ENCODE results near the gene LIX1. TPM values are rescaled to one million over a fixed set of nuclear protein-coding genes. Genes with fewer than 3 reads are reported as not detected.
"Not testable (repeated sequence)": the region's sequence is repeated elsewhere in the genome, so short reads cannot be mapped to it uniquely, and the experiment has no call there.

Gene LIX1
- polyA plus RNA-seq, 2 donors, result not detected

- Histone ChIP-seq H3K36me3 (ENCODE audit: control insufficient read depth in 2 of 2, insufficient read depth in 2 of 2, low read length in 1 of 2) (no peaks in the 10 kb centered on the region), H3K4me1 (ENCODE audit: control insufficient read depth in 2 of 2, insufficient read depth in 2 of 2, low read length in 1 of 2) (no peaks in the 10 kb centered on the region), H3K9me3 (ENCODE audit: control insufficient read depth in 2 of 2, insufficient read depth in 1 of 2, low read depth in 1 of 2, low read length in 1 of 2) (no peaks in the 10 kb centered on the region), H3K4me3 (ENCODE audit: low read depth in 1 of 2, low read length in 2 of 2) (no peak overlapping the region), H3K27ac (ENCODE audit: low read depth in 2 of 2, low read length in 1 of 2) (no peak overlapping the region), H3K27me3 (ENCODE audit: control insufficient read depth in 1 of 2, insufficient read depth in 2 of 2, low read length in 2 of 2) (no peaks in the 10 kb centered on the region)
- 91 to 92% methylated on average over 2 of the region's 2 CpGs for WGBS, 2 donors
Measured at GRCh38 chr5:97149709-97150108, 7.3 kb upstream of the LIX1 start.

GRCh38 chr5:97148288-97148687, 5.9 kb upstream of the LIX1 start:
- WGBS, 2 donors, result 58 to 59% methylated on average over 3 of the region's 3 CpGs
- H3K9me3 ChIP-seq (ENCODE audit: control insufficient read depth in 2 of 2, insufficient read depth in 1 of 2, low read depth in 1 of 2, low read length in 1 of 2), result no peaks in the 10 kb centered on the region
- no peaks in the 10 kb centered on the region for H3K36me3 ChIP-seq (ENCODE audit: control insufficient read depth in 2 of 2, insufficient read depth in 2 of 2, low read length in 1 of 2)
- H3K4me3 ChIP-seq (ENCODE audit: low read depth in 1 of 2, low read length in 2 of 2), result no peak overlapping the region
- H3K4me1 ChIP-seq (ENCODE audit: control insufficient read depth in 2 of 2, insufficient read depth in 2 of 2, low read length in 1 of 2), result no peaks in the 10 kb centered on the region
- no peaks in the 10 kb centered on the region for H3K27me3 ChIP-seq (ENCODE audit: control insufficient read depth in 1 of 2, insufficient read depth in 2 of 2, low read length in 2 of 2)
- no peak overlapping the region for H3K27ac ChIP-seq (ENCODE audit: low read depth in 2 of 2, low read length in 1 of 2)

- WGBS, 2 donors, result 93 to 97% methylated on average over 2 of the region's 2 CpGs
- no peaks in the 10 kb centered on the region for H3K36me3 ChIP-seq (ENCODE audit: control insufficient read depth in 2 of 2, insufficient read depth in 2 of 2, low read length in 1 of 2)
- no peaks in the 10 kb centered on the region for H3K9me3 ChIP-seq (ENCODE audit: control insufficient read depth in 2 of 2, insufficient read depth in 1 of 2, low read depth in 1 of 2, low read length in 1 of 2)
- no peak overlapping the region for H3K4me3 ChIP-seq (ENCODE audit: low read depth in 1 of 2, low read length in 2 of 2)
- H3K27ac ChIP-seq (ENCODE audit: low read depth in 2 of 2, low read length in 1 of 2), result peak overlapping the region in 1 of 2 donors; percentile 3
- H3K27me3 ChIP-seq (ENCODE audit: control insufficient read depth in 1 of 2, insufficient read depth in 2 of 2, low read length in 2 of 2), result no peaks in the 10 kb centered on the region
- no peaks in the 10 kb centered on the region for H3K4me1 ChIP-seq (ENCODE audit: control insufficient read depth in 2 of 2, insufficient read depth in 2 of 2, low read length in 1 of 2)
Measured at GRCh38 chr5:97143704-97144103, 1.3 kb upstream of the LIX1 start.

GRCh38 chr5:97141539-97141938, 872 bp downstream of the LIX1 start:
- Histone ChIP-seq H3K4me1 (ENCODE audit: control insufficient read depth in 2 of 2, insufficient read depth in 2 of 2, low read length in 1 of 2) (no peaks in the 10 kb centered on the region), H3K36me3 (ENCODE audit: control insufficient read depth in 2 of 2, insufficient read depth in 2 of 2, low read length in 1 of 2) (no peaks in the 10 kb centered on the region), H3K27ac (ENCODE audit: low read depth in 2 of 2, low read length in 1 of 2) (no peak overlapping the region), H3K27me3 (ENCODE audit: control insufficient read depth in 1 of 2, insufficient read depth in 2 of 2, low read length in 2 of 2) (no peaks in the 10 kb centered on the region), H3K9me3 (ENCODE audit: control insufficient read depth in 2 of 2, insufficient read depth in 1 of 2, low read depth in 1 of 2, low read length in 1 of 2) (no peaks in the 10 kb centered on the region), H3K4me3 (ENCODE audit: low read depth in 1 of 2, low read length in 2 of 2) (no peak overlapping the region)
- WGBS, 2 donors, result 59 to 72% methylated on average over 2 of the region's 2 CpGs

GRCh38 chr5:97141031-97141430, 1.4 kb downstream of the LIX1 start:
- Histone ChIP-seq H3K27me3 (ENCODE audit: control insufficient read depth in 1 of 2, insufficient read depth in 2 of 2, low read length in 2 of 2) (no peaks in the 10 kb centered on the region), H3K4me3 (ENCODE audit: low read depth in 1 of 2, low read length in 2 of 2) (no peak overlapping the region), H3K4me1 (ENCODE audit: control insufficient read depth in 2 of 2, insufficient read depth in 2 of 2, low read length in 1 of 2) (no peaks in the 10 kb centered on the region), H3K36me3 (ENCODE audit: control insufficient read depth in 2 of 2, insufficient read depth in 2 of 2, low read length in 1 of 2) (no peaks in the 10 kb centered on the region), H3K9me3 (ENCODE audit: control insufficient read depth in 2 of 2, insufficient read depth in 1 of 2, low read depth in 1 of 2, low read length in 1 of 2) (no peaks in the 10 kb centered on the region), H3K27ac (ENCODE audit: low read depth in 2 of 2, low read length in 1 of 2) (no peak overlapping the region)
- WGBS, 2 donors, result 57 to 60% methylated on average over 4 of the region's 4 CpGs

GRCh38 chr5:97140250-97140649, 2.2 kb downstream of the LIX1 start:
- H3K27me3 ChIP-seq (ENCODE audit: control insufficient read depth in 1 of 2, insufficient read depth in 2 of 2, low read length in 2 of 2); H3K4me3 ChIP-seq (ENCODE audit: low read depth in 1 of 2, low read length in 2 of 2); H3K9me3 ChIP-seq (ENCODE audit: control insufficient read depth in 2 of 2, insufficient read depth in 1 of 2, low read depth in 1 of 2, low read length in 1 of 2); H3K36me3 ChIP-seq (ENCODE audit: control insufficient read depth in 2 of 2, insufficient read depth in 2 of 2, low read length in 1 of 2); H3K4me1 ChIP-seq (ENCODE audit: control insufficient read depth in 2 of 2, insufficient read depth in 2 of 2, low read length in 1 of 2); H3K27ac ChIP-seq (ENCODE audit: low read depth in 2 of 2, low read length in 1 of 2): not testable (repeated sequence)
- 35 to 64% methylated on average over 1 of the region's 1 CpG for WGBS, 2 donors

GRCh38 chr5:97136475-97136874, 5.9 kb downstream of the LIX1 start:
- Histone ChIP-seq H3K4me3 (ENCODE audit: low read depth in 1 of 2, low read length in 2 of 2) (no peak overlapping the region), H3K4me1 (ENCODE audit: control insufficient read depth in 2 of 2, insufficient read depth in 2 of 2, low read length in 1 of 2) (no peaks in the 10 kb centered on the region), H3K36me3 (ENCODE audit: control insufficient read depth in 2 of 2, insufficient read depth in 2 of 2, low read length in 1 of 2) (no peaks in the 10 kb centered on the region), H3K27ac (ENCODE audit: low read depth in 2 of 2, low read length in 1 of 2) (no peak overlapping the region), H3K9me3 (ENCODE audit: control insufficient read depth in 2 of 2, insufficient read depth in 1 of 2, low read depth in 1 of 2, low read length in 1 of 2) (no peaks in the 10 kb centered on the region), H3K27me3 (ENCODE audit: control insufficient read depth in 1 of 2, insufficient read depth in 2 of 2, low read length in 2 of 2) (no peaks in the 10 kb centered on the region)
- WGBS, 2 donors, result 80 to 82% methylated on average over 4 of the region's 4 CpGs

- WGBS, 2 donors, result 84 to 86% methylated on average over 4 of the region's 4 CpGs
- no peaks in the 10 kb centered on the region for H3K36me3 ChIP-seq (ENCODE audit: control insufficient read depth in 2 of 2, insufficient read depth in 2 of 2, low read length in 1 of 2)
- H3K4me1 ChIP-seq (ENCODE audit: control insufficient read depth in 2 of 2, insufficient read depth in 2 of 2, low read length in 1 of 2), result no peaks in the 10 kb centered on the region
- H3K4me3 ChIP-seq (ENCODE audit: low read depth in 1 of 2, low read length in 2 of 2), result no peak overlapping the region
- H3K27me3 ChIP-seq (ENCODE audit: control insufficient read depth in 1 of 2, insufficient read depth in 2 of 2, low read length in 2 of 2), result no peaks in the 10 kb centered on the region
- H3K9me3 ChIP-seq (ENCODE audit: control insufficient read depth in 2 of 2, insufficient read depth in 1 of 2, low read depth in 1 of 2, low read length in 1 of 2), result no peaks in the 10 kb centered on the region
- H3K27ac ChIP-seq (ENCODE audit: low read depth in 2 of 2, low read length in 1 of 2), result no peak overlapping the region
Measured at GRCh38 chr5:97135868-97136267, 6.5 kb downstream of the LIX1 start.

- H3K27me3 ChIP-seq (ENCODE audit: control insufficient read depth in 1 of 2, insufficient read depth in 2 of 2, low read length in 2 of 2), result no peaks in the 10 kb centered on the region
- H3K9me3 ChIP-seq (ENCODE audit: control insufficient read depth in 2 of 2, insufficient read depth in 1 of 2, low read depth in 1 of 2, low read length in 1 of 2), result no peaks in the 10 kb centered on the region
- H3K27ac ChIP-seq (ENCODE audit: low read depth in 2 of 2, low read length in 1 of 2), result no peak overlapping the region
- H3K4me1 ChIP-seq (ENCODE audit: control insufficient read depth in 2 of 2, insufficient read depth in 2 of 2, low read length in 1 of 2), result no peaks in the 10 kb centered on the region
- no peak overlapping the region for H3K4me3 ChIP-seq (ENCODE audit: low read depth in 1 of 2, low read length in 2 of 2)
- H3K36me3 ChIP-seq (ENCODE audit: control insufficient read depth in 2 of 2, insufficient read depth in 2 of 2, low read length in 1 of 2), result no peaks in the 10 kb centered on the region
- WGBS, 2 donors, result 71 to 72% methylated on average over 3 of the region's 3 CpGs
Measured at GRCh38 chr5:97134634-97135033, 7.8 kb downstream of the LIX1 start.

GRCh38 chr5:97133101-97133500, 9.3 kb downstream of the LIX1 start:
- Histone ChIP-seq H3K9me3 (ENCODE audit: control insufficient read depth in 2 of 2, insufficient read depth in 1 of 2, low read depth in 1 of 2, low read length in 1 of 2) (no peaks in the 10 kb centered on the region), H3K4me1 (ENCODE audit: control insufficient read depth in 2 of 2, insufficient read depth in 2 of 2, low read length in 1 of 2) (no peaks in the 10 kb centered on the region), H3K27ac (ENCODE audit: low read depth in 2 of 2, low read length in 1 of 2) (no peak overlapping the region), H3K4me3 (ENCODE audit: low read depth in 1 of 2, low read length in 2 of 2) (no peak overlapping the region), H3K27me3 (ENCODE audit: control insufficient read depth in 1 of 2, insufficient read depth in 2 of 2, low read length in 2 of 2) (no peaks in the 10 kb centered on the region), H3K36me3 (ENCODE audit: control insufficient read depth in 2 of 2, insufficient read depth in 2 of 2, low read length in 1 of 2) (no peaks in the 10 kb centered on the region)
